T-helper 22 cell (primary cell): ENCODE data around the gene RPL36.
"Not testable (repeated sequence)": the region's sequence is repeated elsewhere in the genome, so short reads cannot be mapped to it uniquely, and the experiment has no call there.

ENCODE experiments used
- DNase-seq: peaks from one replicate; pipeline ENCODE4 v3.0.0-alpha.2; 2020; ENCODE audit warnings: low read depth

Gene RPL36

DNA sequence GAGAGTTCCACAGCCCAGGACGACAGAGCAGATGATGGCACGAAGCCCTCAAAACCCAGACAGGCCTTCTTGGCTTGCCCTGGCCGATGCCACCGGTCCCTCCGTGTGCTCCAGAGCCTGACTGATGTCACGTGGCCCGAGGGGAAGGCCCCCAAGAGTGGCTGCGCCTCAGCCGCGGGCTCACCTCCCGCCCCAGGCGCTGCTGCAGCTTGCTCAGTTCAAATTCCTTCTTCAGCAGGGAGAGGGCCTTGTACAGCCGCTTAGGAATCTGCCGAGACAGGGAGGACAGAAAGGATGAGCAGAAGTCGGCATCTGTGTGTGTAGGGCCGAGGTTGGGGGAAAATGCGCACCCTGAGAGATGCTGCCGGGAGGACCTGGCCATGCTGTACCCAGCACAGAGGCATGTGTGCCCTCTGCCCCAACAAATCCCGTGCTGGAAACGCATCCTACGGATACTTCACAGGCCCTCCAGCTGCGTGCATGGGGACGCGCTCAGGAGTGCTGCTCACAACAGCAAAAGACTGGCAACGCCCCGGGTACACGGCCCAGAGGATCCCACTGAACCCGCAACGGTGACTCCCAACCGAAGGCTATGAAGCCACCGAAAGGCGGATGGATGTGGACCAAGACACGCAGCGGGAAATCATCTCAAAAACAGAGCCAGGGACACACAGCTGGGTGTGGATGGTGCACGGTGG lies 16.9 kb downstream of the RPL36 start:
- no peak for DNase-seq

DNA sequence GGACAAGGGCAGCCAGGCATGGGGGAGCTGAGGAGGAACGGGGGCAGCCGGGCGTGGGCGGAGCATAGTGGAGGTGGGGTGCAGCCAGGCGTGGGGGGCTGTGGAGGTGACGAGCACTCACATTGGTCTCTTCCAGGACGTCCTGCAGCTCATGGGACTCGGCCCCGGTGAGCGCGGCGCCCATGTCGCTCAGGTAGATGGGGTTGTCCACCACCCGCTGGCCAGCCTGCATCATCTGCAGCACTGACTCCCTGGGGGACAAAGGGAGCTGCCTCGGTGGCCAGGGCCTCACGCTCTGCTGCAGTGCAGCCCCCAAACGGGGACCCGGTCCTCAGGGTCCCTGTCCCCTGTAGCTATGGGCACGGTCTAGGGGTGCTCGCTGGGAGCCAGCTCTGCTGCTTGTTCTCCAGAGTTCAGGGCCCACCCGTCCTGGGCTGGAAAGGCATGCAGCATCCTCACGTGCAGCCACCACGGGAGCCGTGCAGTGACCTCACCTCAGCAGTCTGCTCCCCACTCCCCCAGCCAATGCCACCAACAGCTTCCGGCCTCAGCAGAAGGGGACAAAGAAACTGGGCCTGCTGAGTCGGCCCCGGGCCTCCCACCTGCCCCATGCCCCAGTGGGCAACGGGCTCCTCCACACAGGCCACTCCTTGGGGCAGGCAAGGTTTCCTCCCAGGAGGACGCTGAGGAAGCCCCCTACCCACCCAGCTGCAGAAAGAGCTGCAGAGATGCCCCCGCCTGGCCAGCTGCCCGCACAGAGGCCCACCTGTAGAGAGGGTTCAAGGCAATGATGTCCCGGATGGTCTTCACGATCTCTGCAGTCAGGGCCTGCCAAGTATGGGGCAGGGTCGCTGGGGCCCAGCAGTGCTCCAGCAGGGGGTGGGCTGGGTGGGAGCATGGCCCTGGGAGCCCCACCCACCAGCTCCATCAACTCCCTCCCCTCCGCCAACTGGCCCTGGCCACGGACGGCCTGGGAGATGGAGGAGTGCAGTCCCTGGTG lies 17.8 kb downstream of the RPL36 start:
- DNase-seq: no peak

DNA sequence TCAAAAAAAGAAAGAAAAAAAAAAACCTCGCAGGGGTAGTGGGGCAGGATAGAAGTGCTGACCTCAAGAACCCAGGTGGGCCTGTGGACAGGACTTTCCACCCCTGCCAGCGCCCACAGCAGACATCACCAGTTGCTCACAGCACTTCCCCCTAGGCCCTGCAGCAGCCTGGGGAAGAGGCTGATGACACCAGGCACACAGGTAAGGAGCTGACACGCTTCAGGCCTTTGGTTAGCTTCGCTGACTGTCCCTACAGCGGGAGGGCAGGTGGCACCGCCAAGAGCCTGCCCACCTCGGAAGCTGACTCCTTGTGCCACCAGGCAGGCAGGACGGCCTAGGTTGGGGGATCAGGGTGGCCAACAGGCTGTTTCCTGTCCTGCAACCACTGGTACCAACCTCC lies 20.9 kb downstream of the RPL36 start:
- DNase-seq: no peak

DNA sequence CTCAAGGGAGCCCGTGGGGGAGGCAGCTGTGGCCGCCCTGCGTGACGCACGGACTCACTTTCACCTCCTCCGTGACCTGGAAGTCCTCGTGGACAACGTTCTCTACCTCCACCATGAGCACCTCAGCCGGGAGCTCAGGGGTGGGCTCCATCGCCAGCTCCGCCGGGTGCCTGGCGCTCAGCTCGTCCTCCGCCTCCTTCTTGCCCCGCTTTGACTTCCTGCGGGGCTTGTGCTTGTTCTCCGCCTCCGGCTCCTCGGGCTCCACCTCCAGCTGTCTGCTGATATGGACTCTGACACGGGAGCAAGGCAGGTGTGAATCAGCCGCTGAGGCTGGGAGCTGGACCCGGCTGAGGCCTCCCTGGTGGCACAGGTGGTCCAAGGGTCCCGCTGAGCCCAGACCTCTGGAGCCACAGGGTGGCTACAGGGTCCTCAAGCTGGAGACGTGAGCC lies 21.6 kb downstream of the RPL36 start:
- no peak for DNase-seq

DNA sequence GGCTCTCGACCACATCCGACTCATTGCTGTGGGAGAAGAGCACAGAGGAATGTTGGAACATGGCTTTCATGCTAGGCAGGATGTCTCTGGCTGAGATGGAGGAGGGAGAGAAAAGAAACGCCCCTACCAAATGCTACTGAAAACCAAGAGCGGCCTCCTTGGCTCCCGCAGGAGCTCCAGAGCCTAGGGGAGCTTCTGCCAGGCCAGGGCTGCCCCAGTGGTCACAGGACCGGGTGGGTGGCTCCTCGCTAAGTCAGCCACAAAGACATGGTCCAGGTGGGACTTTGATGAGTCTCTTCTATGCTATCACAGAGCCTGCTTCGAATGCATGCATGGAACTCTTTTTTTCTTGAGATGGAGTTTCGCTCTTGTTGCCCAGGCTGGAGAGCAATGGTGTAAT lies 23.1 kb downstream of the RPL36 start:
- no peak for DNase-seq

DNA sequence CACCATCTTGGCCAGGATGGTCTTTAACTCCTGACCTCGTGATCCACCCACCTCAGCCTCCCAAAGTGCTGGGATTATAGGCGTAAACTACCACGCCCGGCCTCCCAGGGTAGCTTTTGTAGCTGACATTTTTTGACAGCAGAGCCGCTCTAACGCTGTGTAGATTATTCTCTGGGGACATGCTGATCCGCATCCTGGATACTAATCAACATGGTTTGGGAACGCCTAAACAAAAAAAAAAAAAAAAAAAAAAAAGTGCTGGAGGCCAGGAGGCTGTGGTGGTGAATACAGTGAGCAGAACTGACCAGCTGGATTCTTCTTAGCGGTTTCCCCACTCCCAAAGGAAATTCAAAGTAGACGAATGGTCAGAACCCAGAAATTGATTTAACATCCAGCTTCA lies 24.7 kb downstream of the RPL36 start:
- no peak for DNase-seq

DNA sequence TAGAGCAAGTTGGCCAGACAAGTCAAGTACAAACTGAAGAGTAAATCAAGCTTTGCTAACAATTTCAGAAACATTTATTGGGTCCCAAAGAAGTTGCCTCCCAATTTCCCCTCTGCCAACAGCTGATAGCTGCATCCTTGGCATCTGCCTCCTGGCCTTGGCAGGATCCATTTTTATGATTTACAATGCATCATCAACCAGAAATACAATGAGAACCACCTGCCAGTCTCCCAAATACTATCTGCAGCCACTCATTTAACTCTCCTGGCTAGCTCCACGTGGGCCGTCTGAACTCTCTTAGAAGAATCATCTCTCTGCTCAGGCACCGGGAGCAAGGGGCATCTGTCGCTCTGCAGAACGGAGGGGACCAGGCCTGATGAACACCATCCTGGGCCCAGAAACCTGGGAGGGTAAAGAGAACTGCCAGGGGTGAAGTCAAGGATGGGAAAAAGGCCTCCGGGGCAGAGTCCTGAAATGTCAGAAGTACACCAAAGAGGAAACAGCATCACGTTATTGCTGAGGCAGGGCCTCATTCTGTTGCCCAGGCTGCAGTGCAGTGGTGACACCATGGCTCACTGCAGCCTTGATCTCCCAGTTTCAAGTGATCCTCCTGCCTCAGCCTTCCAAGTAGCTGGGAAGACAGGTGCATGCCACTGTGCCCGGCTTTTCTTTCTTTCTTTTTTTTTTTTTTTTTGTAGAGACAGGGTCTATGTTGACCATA lies 27.3 kb downstream of the RPL36 start:
- no peak for DNase-seq

DNA sequence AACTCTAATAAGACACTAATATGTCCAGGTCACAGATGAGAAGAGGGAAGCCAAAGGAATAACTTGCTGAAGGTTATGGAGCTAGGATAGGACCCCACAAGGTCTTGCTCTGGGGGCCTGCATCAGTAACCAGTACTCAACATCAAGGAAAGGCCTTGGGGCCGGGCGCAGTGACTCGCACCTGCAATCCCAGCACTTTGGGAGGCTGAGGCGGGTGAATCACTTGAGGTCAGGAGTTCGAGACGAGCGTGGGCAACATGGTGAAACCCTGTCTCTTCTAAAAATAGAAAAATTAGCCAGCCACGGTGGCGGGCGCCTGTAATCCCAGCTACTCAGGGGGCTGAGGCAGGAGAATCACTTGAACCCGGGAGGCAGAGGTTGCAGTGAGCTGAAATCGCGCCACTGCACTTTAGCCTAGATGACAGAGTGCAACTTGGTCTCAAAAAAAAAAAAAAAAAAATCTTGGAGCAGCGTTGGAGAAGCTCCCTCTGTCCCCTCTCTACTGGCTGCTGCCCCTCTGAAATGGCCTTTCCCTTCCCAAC lies 28.0 kb downstream of the RPL36 start:
- DNase-seq: no peak

DNA sequence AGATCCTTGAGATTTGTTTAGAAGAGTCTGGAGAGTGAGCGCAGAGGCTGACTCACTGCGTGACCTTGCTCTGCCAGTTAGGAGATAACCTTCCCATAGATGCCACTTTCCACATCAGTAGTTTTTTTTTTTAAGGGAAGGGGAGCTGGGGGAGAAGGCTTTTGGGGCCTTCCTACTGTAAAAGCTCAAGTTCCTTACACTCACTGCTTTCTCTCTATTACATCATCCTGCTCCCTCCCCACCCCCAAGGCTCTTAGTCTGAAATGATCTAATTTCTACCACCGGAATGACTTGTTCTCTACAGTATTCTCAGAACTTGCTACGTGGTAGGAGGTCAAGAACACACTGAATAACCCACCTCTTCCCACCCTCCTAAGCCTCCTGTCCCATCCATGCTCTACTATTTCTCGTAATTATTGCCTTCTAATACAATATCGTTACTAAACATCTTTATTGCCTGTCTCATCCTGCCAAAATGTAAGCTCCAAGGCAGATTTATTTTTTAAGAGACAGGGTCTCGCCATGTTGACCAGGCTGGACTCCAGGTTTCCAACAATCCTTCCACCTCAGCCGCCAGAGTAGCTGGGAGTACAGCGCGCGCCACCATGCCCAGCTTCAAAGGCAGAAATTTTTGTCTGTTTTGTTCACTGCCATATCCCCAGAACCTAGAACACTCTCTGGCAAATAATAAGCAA lies 28.6 kb downstream of the RPL36 start:
- DNase-seq: no peak

DNA sequence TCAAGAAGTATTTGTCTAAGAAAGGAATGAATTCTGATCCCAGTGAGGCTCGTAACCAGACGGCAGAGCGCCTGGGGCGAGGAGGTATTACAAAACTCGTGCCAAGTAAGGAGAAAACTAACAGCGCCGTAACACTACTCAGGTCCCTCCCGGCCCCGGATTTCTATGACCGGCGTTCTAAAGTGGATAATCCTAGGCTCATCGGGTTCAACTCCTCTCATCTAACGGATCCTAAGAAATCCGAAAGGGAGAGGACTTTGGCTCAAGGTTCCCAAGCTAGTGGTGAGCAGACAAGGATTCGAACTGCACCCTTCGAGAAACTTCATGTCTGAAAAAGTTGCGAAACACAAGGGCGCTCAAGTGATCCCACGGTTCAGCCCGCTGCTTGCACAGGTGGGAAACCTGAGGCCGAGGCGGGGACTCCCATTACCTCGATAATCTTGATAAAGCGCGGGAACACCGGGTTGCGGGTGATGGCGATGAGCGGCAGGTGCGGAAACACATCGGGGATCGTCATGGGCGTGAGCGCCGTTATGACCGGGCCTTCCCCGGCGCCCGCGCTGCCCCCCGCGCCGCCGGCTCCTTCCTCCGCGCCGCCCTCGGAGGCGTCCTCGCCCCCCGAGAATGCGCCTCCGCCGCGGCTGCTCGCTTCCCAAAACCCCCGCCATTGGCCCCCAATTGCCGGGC lies 29.3 kb downstream of the RPL36 start:
- DNase-seq: peak; percentile 28

DNA sequence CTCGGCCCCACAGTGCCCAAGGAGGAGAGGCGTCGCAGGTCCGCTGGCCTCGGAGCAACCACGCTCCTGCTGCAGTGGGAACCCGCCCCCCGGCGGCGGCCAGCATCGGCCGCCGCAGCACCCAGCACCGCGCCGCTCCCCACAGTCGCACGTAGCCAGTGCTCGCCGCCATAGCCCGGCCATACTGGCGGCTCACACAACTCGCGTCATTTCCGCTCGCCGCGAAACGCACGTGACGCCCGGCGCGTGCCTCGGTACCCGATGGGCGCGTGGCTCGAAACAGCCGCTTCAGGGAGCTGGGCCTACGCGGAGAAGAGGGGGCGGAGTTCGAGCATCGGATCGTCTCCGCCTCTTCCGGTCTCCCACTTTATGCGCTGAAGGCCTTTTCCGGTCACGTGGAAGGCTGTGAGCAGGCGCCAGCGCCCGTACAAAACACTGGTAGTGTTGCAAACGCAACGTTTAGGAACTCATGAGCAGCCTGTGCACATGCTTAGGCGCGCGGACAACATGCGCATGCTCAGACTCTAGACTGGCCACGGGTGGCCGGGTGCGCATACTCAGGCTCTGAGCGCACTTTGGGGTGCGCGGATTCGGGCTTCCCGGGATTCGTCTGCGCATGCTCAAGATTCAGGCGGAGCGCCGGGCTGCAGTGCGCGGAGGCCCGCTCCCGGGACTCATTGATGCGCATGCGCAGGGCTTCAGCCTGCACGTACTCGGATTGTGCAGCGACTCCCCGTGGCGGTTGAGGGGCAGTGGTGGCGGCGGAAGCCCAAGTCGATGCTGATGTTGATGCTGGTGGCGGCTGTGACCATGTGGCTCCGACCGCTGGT lies 30.1 kb downstream of the RPL36 start, which contains the start of the genes CATSPERD and LONP1:
CATSPERD (plus strand) TSS at position 677 of the 830 bp plus-strand sequence; CDS start at position 778, 101 bp downstream.
LONP1 (minus strand) TSS at position 186 of the 830 bp plus-strand sequence; CDS start at position 172, 14 bp downstream.
- DNase-seq: peak; percentile 96

DNA sequence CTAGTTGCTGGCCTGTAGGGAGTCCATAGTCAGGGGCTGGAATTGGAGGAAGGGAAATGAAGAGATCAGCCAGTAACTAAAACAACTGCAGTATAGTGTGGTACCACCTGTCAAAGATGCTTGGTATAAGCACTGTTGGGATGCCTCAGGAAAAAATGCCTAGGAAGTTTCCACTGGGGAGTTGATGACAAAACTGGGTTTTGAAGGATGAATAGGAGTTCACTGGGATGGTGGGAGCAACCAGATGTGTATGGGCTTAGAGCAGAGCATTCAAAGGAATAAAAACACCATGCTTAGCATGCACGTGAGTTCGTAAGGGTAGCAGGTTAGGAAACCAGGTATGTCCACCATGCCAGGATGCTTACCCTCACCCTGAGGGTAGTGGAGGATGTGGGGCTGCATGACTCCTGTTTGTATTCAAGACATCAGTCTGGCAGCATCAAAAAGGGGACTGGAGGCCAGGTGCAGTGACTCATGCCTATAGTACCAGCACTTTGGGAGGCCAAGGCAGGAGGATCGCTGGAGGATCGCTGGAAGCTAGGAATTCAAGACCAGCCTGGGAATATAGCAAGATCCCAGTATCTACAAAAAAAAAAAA lies 37.5 kb downstream of the RPL36 start:
- no peak for DNase-seq

DNA sequence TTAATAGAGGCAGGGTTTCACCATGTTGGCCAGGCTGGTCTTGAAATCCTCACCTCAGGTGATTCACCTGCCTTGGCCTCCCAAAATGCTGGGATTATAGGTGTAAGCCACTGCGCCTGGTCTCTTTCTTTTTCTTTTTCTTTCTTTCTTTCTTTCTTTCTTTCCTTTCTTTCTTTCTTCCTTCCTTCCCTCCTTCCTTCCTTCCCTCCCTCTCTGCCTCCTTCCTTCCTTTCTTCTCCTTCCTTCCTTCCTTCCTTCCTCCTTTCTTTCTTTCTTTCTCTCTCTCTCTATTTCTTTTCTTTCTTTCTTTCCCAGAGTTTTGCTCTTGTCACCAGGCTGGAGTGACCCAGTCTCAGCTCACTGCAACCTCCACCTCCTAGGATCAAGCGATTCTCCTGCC lies 43.1 kb downstream of the RPL36 start:
- not testable (repeated sequence) for DNase-seq

DNA sequence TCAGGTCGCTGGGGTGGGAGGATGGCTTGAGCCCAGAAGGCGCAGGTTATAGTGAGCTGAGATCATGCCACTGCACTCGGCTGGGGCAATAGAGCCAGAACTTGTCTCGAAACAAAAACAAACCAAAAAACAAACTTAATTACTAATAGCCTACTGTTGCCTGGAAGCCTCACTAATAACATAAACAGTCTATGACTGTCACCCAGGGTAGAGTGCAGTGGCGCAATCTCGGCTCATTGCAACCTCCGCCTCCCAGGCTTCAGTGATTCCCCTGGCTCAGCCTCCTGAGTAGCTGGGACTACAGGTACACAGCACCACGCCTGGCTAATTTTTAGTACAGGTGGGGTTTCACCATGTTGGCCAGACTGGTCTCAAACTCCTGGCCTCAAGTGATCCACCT lies 48.3 kb downstream of the RPL36 start:
- no peak for DNase-seq
